CD4-positive, alpha-beta T cell (primary cell): Measurements from ENCODE around the gene PRR5L. TPM values are rescaled to one million over a fixed set of nuclear protein-coding genes. Genes with fewer than 3 reads are reported as not detected.

Experiments
- ATAC-seq: fragments of 200-7000 bp; cut with Tn5 transposase; one replicate; pipeline ENCODE4 v1.10.0; 2022; ENCODE audit warnings: mild to moderate bottlenecking; ENCODE audit not compliant: poor library complexity
- CTCF ChIA-PET: fragments of 350-600 bp; sonication (Branson Sonifier 250); formaldehyde crosslinking; loops from one replicate; lab custom pipeline; 2021; ENCODE audit warnings: antibody characterized with exemption, inconsistent platforms; lab: Charles Lee
- POLR2A ChIA-PET: fragments of 350-600 bp; sonication (Branson Sonifier 250); formaldehyde crosslinking; loops from one replicate; lab custom pipeline; 2021; ENCODE audit warnings: antibody characterized with exemption, inconsistent platforms; lab: Charles Lee
- DNase-seq, 14 experiments: peaks; one replicate each; pipeline ENCODE4 v3.0.0-alpha.2; 2013 to 2020; ENCODE audit warnings: mixed read lengths in 2 of 14
- H3K27ac ChIP-seq, 2 donors: one replicate each; pipeline versions ENCODE4 v1.5.1 to v1.7.0; 2013; ENCODE audit warnings: low read length in 2 of 2, low read depth in 1 of 2, mild to moderate bottlenecking in 1 of 2
- H3K27me3 ChIP-seq, 2 experiments: 1 replicate in 1 of 2; 2 replicates in 1 of 2; pipeline versions ENCODE4 v1.6.1 to v1.7.0; 2013; ENCODE audit warnings: low read length in 2 of 2, control low read depth in 1 of 2, mild to moderate bottlenecking in 1 of 2, moderate library complexity in 1 of 2; ENCODE audit not compliant: insufficient read depth in 2 of 2, control insufficient read depth in 1 of 2
- H3K36me3 ChIP-seq: one replicate; pipeline ENCODE4 v1.6.1; 2013; ENCODE audit warnings: low read length, control low read depth; ENCODE audit not compliant: insufficient read depth
- H3K4me1 ChIP-seq: one replicate; pipeline ENCODE4 v1.6.1; 2013; ENCODE audit warnings: low read length, control low read depth; ENCODE audit not compliant: insufficient read depth
- H3K4me3 ChIP-seq: one replicate; pipeline ENCODE4 v1.5.1; 2013; ENCODE audit warnings: mild to moderate bottlenecking, low read length, moderate library complexity
- H3K9me3 ChIP-seq, 2 experiments: 1 replicate in 1 of 2; 2 replicates in 1 of 2; pipeline versions ENCODE4 v1.6.1 to v1.7.0; 2013; ENCODE audit warnings: low read length in 2 of 2, mild to moderate bottlenecking in 2 of 2, control low read depth in 1 of 2, moderate library complexity in 1 of 2; ENCODE audit not compliant: control insufficient read depth in 1 of 2, insufficient read depth in 1 of 2
- H3K27ac Mint-ChIP-seq: one replicate; pipeline ENCODE4 v1.8.0; 2020; ENCODE audit warnings: mixed read lengths
- H3K27me3 Mint-ChIP-seq: one replicate; pipeline ENCODE4 v1.8.0; 2021; ENCODE audit warnings: mixed read lengths
- H3K36me3 Mint-ChIP-seq: one replicate; pipeline ENCODE4 v1.8.0; 2021; ENCODE audit warnings: low read depth, mixed read lengths
- H3K4me1 Mint-ChIP-seq: one replicate; pipeline ENCODE4 v1.8.0; 2021; ENCODE audit warnings: low read depth, mixed read lengths
- H3K4me3 Mint-ChIP-seq: one replicate; pipeline ENCODE4 v1.8.0; 2020; ENCODE audit warnings: mild to moderate bottlenecking, mixed read lengths
- H3K9me3 Mint-ChIP-seq: one replicate; pipeline ENCODE4 v1.8.0; 2020; ENCODE audit warnings: mixed read lengths
- CTCF ChIP-seq: fragments of 200-600 bp; IDR thresholded peaks from one replicate; pipeline ENCODE4 v1.8.0; 2022; ENCODE audit warnings: antibody characterized with exemption, mild to moderate bottlenecking
- intact Hi-C, 2 experiments: fragments of 100-400 bp; cut with DNase I in 1 of 2; cut with micrococcal nuclease in 1 of 2; formaldehyde crosslinking; loops; one replicate each; pipeline versions ENCODE4 v1.15.1 to v1.9.0; 2023 to 2025; cut with DNase I, micrococcal nuclease
- total RNA-seq, 174 experiments: library from RNA in 2 of 174; stranded (reverse) in 2 of 174; gene quantifications; one replicate each; pipeline ENCODE4 v1.2.3 and lab custom pipeline; 2021 to 2026

Gene PRR5L
- total RNA-seq, 2 experiments from 2014 or later: 5.4 to 7.6 TPM

- no peaks in the 10 kb centered on the region for H3K27me3 Mint-ChIP-seq
- no peak for TF ChIP-seq CTCF
- peaks cover 97% of the 10 kb centered on the region for H3K36me3 Mint-ChIP-seq
Observed at GRCh38 chr11:36274414-36274813, 21.7 kb upstream of the PRR5L start.

GRCh38 chr11:36278531-36279282 is 17.4 kb upstream of the PRR5L start:
- H3K9me3 Mint-ChIP-seq: peaks cover 4% of the 10 kb centered on the region
- intact Hi-C loops: no loop called here
- no peak for TF ChIP-seq CTCF
- Histone ChIP-seq H3K9me3 (peaks cover 0 to 7% of the 10 kb centered on the region in 2 experiments), H3K27ac (no peak overlapping the region), H3K36me3 (peaks cover 62% of the 10 kb centered on the region), H3K4me1 (no peaks in the 10 kb centered on the region), H3K4me3 (no peak overlapping the region), H3K27me3 (no peaks in the 10 kb centered on the region)
- H3K27ac Mint-ChIP-seq: no peak overlapping the region
- peaks cover 13% of the 10 kb centered on the region for H3K4me1 Mint-ChIP-seq
- ATAC-seq (no peak), DNase-seq (no peak)
- ChIA-PET CTCF (interaction anchor here (1.1 to 1.3 kb wide), 2 partner anchors 14 to 151 kb away, joined by 3 to 4 read pairs; no protein-coding TSS in a partner anchor), POLR2A (no interaction called here)
- no peaks in the 10 kb centered on the region for H3K27me3 Mint-ChIP-seq
- H3K4me3 Mint-ChIP-seq: no peak overlapping the region
- H3K36me3 Mint-ChIP-seq: peaks cover 96% of the 10 kb centered on the region

More at GRCh38 chr11:36274414-36274813, 21.7 kb upstream of the PRR5L start:
- intact Hi-C loops: no loop called here
- no peak overlapping the region for H3K4me3 Mint-ChIP-seq
- ChIA-PET POLR2A (no interaction called here), CTCF (interaction anchor here (0.8 to 1.1 kb wide), 2 partner anchors 10 to 21 kb away, joined by 3 to 4 read pairs; no protein-coding TSS in a partner anchor)
- Histone ChIP-seq H3K27ac (no peak overlapping the region), H3K9me3 (peaks cover 0 to 9% of the 10 kb centered on the region in 2 experiments), H3K27me3 (no peaks in the 10 kb centered on the region), H3K4me3 (no peak overlapping the region), H3K36me3 (peaks cover 72% of the 10 kb centered on the region), H3K4me1 (no peaks in the 10 kb centered on the region)
- ATAC-seq: no peak
- no peak overlapping the region for H3K27ac Mint-ChIP-seq
- no peaks in the 10 kb centered on the region for H3K4me1 Mint-ChIP-seq
- no peak for DNase-seq
- H3K9me3 Mint-ChIP-seq: peaks cover 3% of the 10 kb centered on the region

GRCh38 chr11:36280531-36280930 is 15.6 kb upstream of the PRR5L start:
- Histone ChIP-seq H3K9me3 (peaks cover 0 to 4% of the 10 kb centered on the region in 2 experiments), H3K36me3 (peaks cover 46% of the 10 kb centered on the region), H3K4me1 (no peaks in the 10 kb centered on the region), H3K27ac (no peak overlapping the region), H3K4me3 (no peak overlapping the region), H3K27me3 (no peaks in the 10 kb centered on the region)
- intact Hi-C loops: loop anchor here in 1 of 2 experiments (10.0 kb wide), 1 partner anchor 1366 kb away; the partner anchor contains the start of genes APIP and PDHX
- H3K4me1 Mint-ChIP-seq: peaks cover 28% of the 10 kb centered on the region
- DNase-seq: no peak
- ATAC-seq: no peak
- TF ChIP-seq CTCF: no peak
- H3K9me3 Mint-ChIP-seq: peaks cover 4% of the 10 kb centered on the region
- H3K4me3 Mint-ChIP-seq: no peak overlapping the region
- ChIA-PET CTCF (no interaction called here), POLR2A (no interaction called here)
- peaks cover 85% of the 10 kb centered on the region for H3K36me3 Mint-ChIP-seq
- no peak overlapping the region for H3K27ac Mint-ChIP-seq
- H3K27me3 Mint-ChIP-seq: no peaks in the 10 kb centered on the region
